RWPE2 (cell line): Measurements from ENCODE around the gene DDX47.

Experiments used
- ATAC-seq: fragments of 200-7000 bp; cut with Tn5 transposase; 3 replicates; pipeline ENCODE4 v1.9.1; 2021; ENCODE audit warnings: low read depth
- DNase-seq: peaks from one replicate; pipeline ENCODE4 v3.0.0-alpha.2; 2020; ENCODE audit warnings: low spot score
- H3K27ac ChIP-seq: fragments of 450-650 bp; 2 replicates; pipeline ENCODE4 v1.5.1; 2017; ENCODE audit warnings: mild to moderate bottlenecking; ENCODE audit not compliant: poor library complexity, severe bottlenecking
- H3K27me3 ChIP-seq: fragments of 250-450 bp; sonication (Bioruptor Pico); 2 replicates; pipeline ENCODE4 v1.5.1; 2021; ENCODE audit warnings: mild to moderate bottlenecking, moderate library complexity; ENCODE audit not compliant: insufficient read depth, poor library complexity, severe bottlenecking
- H3K36me3 ChIP-seq: fragments of 250-450 bp; sonication (Bioruptor Pico); 2 replicates; pipeline ENCODE4 v1.5.1; 2020; ENCODE audit warnings: low read depth, mild to moderate bottlenecking, moderate library complexity
- H3K4me1 ChIP-seq: fragments of 250-450 bp; sonication (Bioruptor Pico); 2 replicates; pipeline ENCODE4 v1.5.1; 2021; ENCODE audit warnings: mild to moderate bottlenecking, moderate library complexity; ENCODE audit not compliant: insufficient read depth, poor library complexity, severe bottlenecking
- H3K4me3 ChIP-seq: fragments of 250-450 bp; sonication (Bioruptor Pico); 2 replicates; pipeline ENCODE4 v1.5.1; 2021; ENCODE audit warnings: mild to moderate bottlenecking, moderate library complexity; ENCODE audit not compliant: severe bottlenecking
- H3K9me3 ChIP-seq: fragments of 250-450 bp; sonication (Bioruptor Pico); 2 replicates; pipeline ENCODE4 v1.5.1; 2021; ENCODE audit warnings: mild to moderate bottlenecking, moderate library complexity; ENCODE audit not compliant: severe bottlenecking
- CTCF ChIP-seq: fragments of 450-650 bp; IDR thresholded peaks from one replicate; pipeline ENCODE4 v1.5.1; 2017; ENCODE audit warnings: mild to moderate bottlenecking, moderate library complexity; ENCODE audit not compliant: poor library complexity, severe bottlenecking

The DDX47 gene

GRCh38 chr12:12796928-12797793 is 16.0 kb upstream of the DDX47 start:
- H3K4me3 ChIP-seq = no peak overlapping the region
- peaks cover 7% of the 10 kb centered on the region for H3K4me1 ChIP-seq
- DNase-seq = no peak
- no peak for TF ChIP-seq CTCF
- H3K36me3 ChIP-seq = no peaks in the 10 kb centered on the region
- no peaks in the 10 kb centered on the region for H3K9me3 ChIP-seq
- no peak overlapping the region for H3K27ac ChIP-seq
- ATAC-seq = no peak
- no peaks in the 10 kb centered on the region for H3K27me3 ChIP-seq

DNA sequence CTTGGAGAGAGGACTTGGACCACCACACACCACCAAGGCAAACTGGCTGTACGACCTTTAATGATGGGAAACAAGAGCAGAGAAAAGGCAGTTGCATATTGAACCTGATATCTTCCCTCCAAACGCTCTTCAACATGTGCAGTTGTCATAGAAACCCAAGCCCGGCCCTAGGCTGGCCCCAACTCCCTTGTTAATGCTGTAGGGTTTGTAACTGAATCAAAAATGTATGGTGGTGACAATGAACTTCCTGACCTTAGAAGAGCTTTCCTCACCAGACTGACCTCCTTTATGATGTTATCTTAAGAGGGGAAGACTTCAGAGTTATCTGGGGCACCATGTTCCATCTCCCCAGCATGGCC is 15.4 kb upstream of the DDX47 start:
- Histone ChIP-seq H3K27ac (no peak overlapping the region), H3K4me1 (peaks cover 8% of the 10 kb centered on the region), H3K27me3 (no peaks in the 10 kb centered on the region), H3K9me3 (no peaks in the 10 kb centered on the region), H3K36me3 (no peaks in the 10 kb centered on the region), H3K4me3 (no peak overlapping the region)
- ATAC-seq (no peak), DNase-seq (no peak)
- TF ChIP-seq CTCF = no peak

- H3K4me3 ChIP-seq = no peak overlapping the region
- ATAC-seq (no peak), DNase-seq (no peak)
- no peak for TF ChIP-seq CTCF
- no peak overlapping the region for H3K27ac ChIP-seq
- no peaks in the 10 kb centered on the region for H3K9me3 ChIP-seq
- peaks cover 16% of the 10 kb centered on the region for H3K4me1 ChIP-seq
- H3K36me3 ChIP-seq = no peaks in the 10 kb centered on the region
- H3K27me3 ChIP-seq = no peaks in the 10 kb centered on the region
Observed at GRCh38 chr12:12798480-12798879, 14.7 kb upstream of the DDX47 start.

DNA sequence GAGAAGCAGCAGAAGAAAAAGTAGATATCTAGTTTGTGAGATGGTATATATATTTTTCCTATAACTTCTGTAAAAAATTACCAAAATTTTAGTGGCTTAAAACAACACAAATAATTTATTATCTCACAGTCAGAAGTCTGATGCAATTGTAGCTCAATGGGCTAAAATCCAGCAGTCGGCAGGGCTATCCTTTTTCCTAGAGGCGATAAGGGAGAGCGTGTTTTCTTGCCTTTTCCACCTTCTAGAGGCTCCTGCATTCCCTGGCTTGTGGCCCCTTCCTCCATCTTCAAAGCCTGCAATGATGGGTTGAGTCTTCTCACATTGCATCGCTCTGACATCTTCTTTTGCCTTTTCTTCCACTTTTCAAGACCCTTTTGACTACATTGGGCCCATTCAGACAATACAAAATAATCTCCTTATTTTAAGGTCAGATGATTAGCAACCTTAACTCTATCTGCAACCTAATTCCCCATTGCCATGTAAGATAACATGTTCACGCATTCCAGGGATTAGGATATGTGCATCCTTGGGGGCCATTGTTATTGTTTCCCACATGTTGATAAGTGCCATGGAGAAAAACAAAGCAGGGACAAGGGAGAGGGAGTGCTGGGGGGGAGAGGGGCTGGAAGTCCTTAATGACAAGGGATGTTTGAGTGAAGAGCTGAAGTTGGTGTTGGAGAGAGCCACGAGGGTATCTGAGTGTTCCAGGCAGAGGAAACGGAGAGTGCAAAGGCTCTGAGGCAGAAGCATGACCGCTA is 13.8 kb upstream of the DDX47 start:
- Histone ChIP-seq H3K9me3 (no peaks in the 10 kb centered on the region), H3K27ac (no peak overlapping the region), H3K4me3 (no peak overlapping the region), H3K36me3 (no peaks in the 10 kb centered on the region), H3K27me3 (no peaks in the 10 kb centered on the region), H3K4me1 (peaks cover 22% of the 10 kb centered on the region)
- DNase-seq = no peak
- ATAC-seq = no peak
- no peak for TF ChIP-seq CTCF
